Activated naive CD4-positive, alpha-beta T cell treated with anti-CD3 and anti-CD28 coated beads, Interleukin-2, amount 50 U/mL, for 24 hours (primary cell): ENCODE data around the gene CYP2C9.

Source experiments
- H3K27ac Mint-ChIP-seq: one replicate; pipeline ENCODE4 v1.8.0; 2021; ENCODE audit warnings: mild to moderate bottlenecking, mixed read lengths
- H3K27me3 Mint-ChIP-seq: one replicate; pipeline ENCODE4 v1.8.0; 2021; ENCODE audit warnings: mixed read lengths
- H3K36me3 Mint-ChIP-seq: one replicate; pipeline ENCODE4 v1.8.0; 2021; ENCODE audit warnings: mixed read lengths
- H3K4me1 Mint-ChIP-seq: one replicate; pipeline ENCODE4 v1.8.0; 2021; ENCODE audit warnings: mixed read lengths
- H3K4me3 Mint-ChIP-seq: one replicate; pipeline ENCODE4 v1.8.0; 2021; ENCODE audit warnings: mild to moderate bottlenecking, mixed read lengths
- H3K9me3 Mint-ChIP-seq: one replicate; pipeline ENCODE4 v1.8.0; 2021; ENCODE audit warnings: mixed read lengths

Gene CYP2C9

GRCh38 chr10:94997741-94998174 is 59.3 kb downstream of the CYP2C9 start:
- Mint-ChIP-seq H3K27ac (no peak overlapping the region), H3K36me3 (no peaks in the 10 kb centered on the region), H3K4me3 (no peak overlapping the region), H3K9me3 (peaks cover 4% of the 10 kb centered on the region), H3K4me1 (no peaks in the 10 kb centered on the region), H3K27me3 (no peaks in the 10 kb centered on the region)

GRCh38 chr10:95026461-95026860 is 88.0 kb downstream of the CYP2C9 start:
- Mint-ChIP-seq H3K4me3 (no peak overlapping the region), H3K9me3 (peaks cover 17% of the 10 kb centered on the region), H3K36me3 (no peaks in the 10 kb centered on the region), H3K27ac (no peak overlapping the region), H3K4me1 (no peaks in the 10 kb centered on the region), H3K27me3 (no peaks in the 10 kb centered on the region)

GRCh38 chr10:95031656-95032055 is 93.2 kb downstream of the CYP2C9 start:
- Mint-ChIP-seq H3K4me3 (no peak overlapping the region), H3K27ac (no peak overlapping the region), H3K4me1 (no peaks in the 10 kb centered on the region), H3K9me3 (peaks cover 19% of the 10 kb centered on the region), H3K27me3 (no peaks in the 10 kb centered on the region), H3K36me3 (no peaks in the 10 kb centered on the region)

GRCh38 chr10:95034401-95034800 is 95.9 kb downstream of the CYP2C9 start:
- Mint-ChIP-seq H3K4me1 (no peaks in the 10 kb centered on the region), H3K36me3 (no peaks in the 10 kb centered on the region), H3K27me3 (no peaks in the 10 kb centered on the region), H3K4me3 (no peak overlapping the region), H3K9me3 (peaks cover 10% of the 10 kb centered on the region), H3K27ac (no peak overlapping the region)

GRCh38 chr10:95035332-95036295 is 97.2 kb downstream of the CYP2C9 start:
- H3K27me3 Mint-ChIP-seq, result no peaks in the 10 kb centered on the region
- H3K4me1 Mint-ChIP-seq, result no peaks in the 10 kb centered on the region
- H3K4me3 Mint-ChIP-seq, result no peak overlapping the region
- H3K36me3 Mint-ChIP-seq, result no peaks in the 10 kb centered on the region
- H3K9me3 Mint-ChIP-seq, result peaks cover 10% of the 10 kb centered on the region
- H3K27ac Mint-ChIP-seq, result no peak overlapping the region

- H3K36me3 Mint-ChIP-seq, result no peaks in the 10 kb centered on the region
- H3K4me3 Mint-ChIP-seq, result no peak overlapping the region
- no peaks in the 10 kb centered on the region for H3K4me1 Mint-ChIP-seq
- no peaks in the 10 kb centered on the region for H3K9me3 Mint-ChIP-seq
- no peak overlapping the region for H3K27ac Mint-ChIP-seq
- no peaks in the 10 kb centered on the region for H3K27me3 Mint-ChIP-seq
These were observed 100.8 kb downstream of the CYP2C9 start for GRCh38 chr10:95039281-95039680.
